RWPE2 (cell line): Measurements from ENCODE around the gene AOPEP.

Source experiments
- ATAC-seq: fragments of 200-7000 bp; cut with Tn5 transposase; 3 replicates; pipeline ENCODE4 v1.9.1; 2021; ENCODE audit warnings: low read depth
- DNase-seq: peaks from one replicate; pipeline ENCODE4 v3.0.0-alpha.2; 2020; ENCODE audit warnings: low spot score
- H3K27ac ChIP-seq: fragments of 450-650 bp; 2 replicates; pipeline ENCODE4 v1.5.1; 2017; ENCODE audit warnings: mild to moderate bottlenecking; ENCODE audit not compliant: poor library complexity, severe bottlenecking
- H3K27me3 ChIP-seq: fragments of 250-450 bp; sonication (Bioruptor Pico); 2 replicates; pipeline ENCODE4 v1.5.1; 2021; ENCODE audit warnings: mild to moderate bottlenecking, moderate library complexity; ENCODE audit not compliant: insufficient read depth, poor library complexity, severe bottlenecking
- H3K36me3 ChIP-seq: fragments of 250-450 bp; sonication (Bioruptor Pico); 2 replicates; pipeline ENCODE4 v1.5.1; 2020; ENCODE audit warnings: low read depth, mild to moderate bottlenecking, moderate library complexity
- H3K4me1 ChIP-seq: fragments of 250-450 bp; sonication (Bioruptor Pico); 2 replicates; pipeline ENCODE4 v1.5.1; 2021; ENCODE audit warnings: mild to moderate bottlenecking, moderate library complexity; ENCODE audit not compliant: insufficient read depth, poor library complexity, severe bottlenecking
- H3K4me3 ChIP-seq: fragments of 250-450 bp; sonication (Bioruptor Pico); 2 replicates; pipeline ENCODE4 v1.5.1; 2021; ENCODE audit warnings: mild to moderate bottlenecking, moderate library complexity; ENCODE audit not compliant: severe bottlenecking
- H3K9me3 ChIP-seq: fragments of 250-450 bp; sonication (Bioruptor Pico); 2 replicates; pipeline ENCODE4 v1.5.1; 2021; ENCODE audit warnings: mild to moderate bottlenecking, moderate library complexity; ENCODE audit not compliant: severe bottlenecking
- CTCF ChIP-seq: fragments of 450-650 bp; IDR thresholded peaks from one replicate; pipeline ENCODE4 v1.5.1; 2017; ENCODE audit warnings: mild to moderate bottlenecking, moderate library complexity; ENCODE audit not compliant: poor library complexity, severe bottlenecking

AOPEP gene

GRCh38 chr9:94720846-94721549 lies 5.5 kb upstream of the AOPEP start:
- no peaks in the 10 kb centered on the region for H3K27me3 ChIP-seq
- no peak for TF ChIP-seq CTCF
- no peaks in the 10 kb centered on the region for H3K36me3 ChIP-seq
- no peaks in the 10 kb centered on the region for H3K9me3 ChIP-seq
- peaks cover 19% of the 10 kb centered on the region for H3K4me1 ChIP-seq
- ATAC-seq: peak; percentile 81
- H3K4me3 ChIP-seq: no peak overlapping the region
- peak overlapping the region; percentile 48 for H3K27ac ChIP-seq
- DNase-seq: no peak

DNA sequence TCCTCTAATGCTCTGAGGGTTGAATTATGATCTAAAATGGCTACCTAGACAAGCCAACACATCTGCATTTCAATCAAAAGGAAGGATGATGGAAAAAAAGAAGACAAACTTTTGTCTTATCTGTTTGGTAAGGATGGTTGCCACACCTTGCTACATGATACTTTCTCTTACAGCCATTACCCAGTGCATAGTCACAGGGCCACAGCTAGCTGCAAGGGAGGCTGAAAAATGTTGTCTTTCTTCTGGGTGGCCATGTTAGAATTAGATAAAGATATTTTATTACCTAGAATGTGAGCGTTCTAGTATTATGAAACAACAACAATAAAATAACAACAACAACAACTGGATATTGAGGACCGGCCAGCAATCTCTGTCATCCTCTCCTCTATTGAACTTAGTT lies 4.7 kb upstream of the AOPEP start:
- Histone ChIP-seq H3K27me3 (no peaks in the 10 kb centered on the region), H3K36me3 (no peaks in the 10 kb centered on the region), H3K27ac (no peak overlapping the region), H3K4me1 (peaks cover 19% of the 10 kb centered on the region), H3K9me3 (no peaks in the 10 kb centered on the region), H3K4me3 (no peak overlapping the region)
- no peak for TF ChIP-seq CTCF
- no peak for DNase-seq
- ATAC-seq: no peak

DNA sequence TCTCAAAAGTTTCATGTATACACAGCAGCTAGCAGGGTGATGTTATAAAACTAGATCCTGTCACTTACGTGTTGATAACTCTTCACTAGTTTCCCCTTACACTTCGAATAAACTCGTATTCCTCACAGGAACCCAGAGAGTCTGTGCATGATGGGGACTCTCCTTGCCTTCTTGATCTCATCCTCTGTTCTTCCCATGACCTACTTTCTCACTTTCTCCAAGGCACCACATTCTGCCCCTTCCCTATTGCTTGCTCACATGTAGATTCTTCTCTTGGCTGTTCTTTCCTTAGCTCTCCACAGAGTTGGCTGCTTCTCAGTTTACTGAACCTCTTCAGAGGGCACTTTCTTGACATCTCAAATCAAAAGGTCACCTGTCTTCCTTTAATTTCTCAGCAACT lies 1.2 kb upstream of the AOPEP start:
- no peaks in the 10 kb centered on the region for H3K27me3 ChIP-seq
- ATAC-seq (no peak), DNase-seq (no peak)
- H3K9me3 ChIP-seq: no peaks in the 10 kb centered on the region
- TF ChIP-seq CTCF: no peak
- no peak overlapping the region for H3K27ac ChIP-seq
- no peaks in the 10 kb centered on the region for H3K36me3 ChIP-seq
- no peak overlapping the region for H3K4me3 ChIP-seq
- H3K4me1 ChIP-seq: peaks cover 8% of the 10 kb centered on the region

DNA sequence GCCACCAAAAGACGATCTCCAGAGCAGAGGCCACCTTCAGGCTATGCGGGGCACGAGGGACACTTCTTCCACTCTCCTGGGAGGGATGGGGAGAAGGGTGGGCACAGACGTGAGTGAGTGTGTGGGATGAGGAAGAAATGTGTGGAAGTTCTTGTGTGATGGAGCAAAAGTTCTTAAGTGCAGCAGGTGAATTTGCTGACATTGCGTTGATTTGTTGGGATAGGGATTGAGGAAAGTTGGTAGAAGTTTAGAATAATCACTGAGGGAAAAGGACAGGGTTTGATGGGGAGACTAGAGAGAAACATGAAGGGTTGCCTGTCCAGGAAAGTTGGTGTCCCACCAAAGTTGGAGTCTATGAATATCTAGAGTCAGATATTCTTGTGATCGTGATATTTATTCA lies 2.2 kb downstream of the AOPEP start:
- no peak for TF ChIP-seq CTCF
- no peaks in the 10 kb centered on the region for H3K36me3 ChIP-seq
- no peaks in the 10 kb centered on the region for H3K9me3 ChIP-seq
- DNase-seq: no peak
- no peaks in the 10 kb centered on the region for H3K27me3 ChIP-seq
- no peak overlapping the region for H3K4me3 ChIP-seq
- no peak for ATAC-seq
- no peak overlapping the region for H3K27ac ChIP-seq
- peaks cover 3% of the 10 kb centered on the region for H3K4me1 ChIP-seq

- ATAC-seq: no peak
- TF ChIP-seq CTCF: no peak
- H3K4me1 ChIP-seq: peaks cover 3% of the 10 kb centered on the region
Observed at GRCh38 chr9:94729199-94729598, 2.7 kb downstream of the AOPEP start.

More at GRCh38 chr9:94729199-94729598, 2.7 kb downstream of the AOPEP start:
- Histone ChIP-seq H3K27me3 (no peaks in the 10 kb centered on the region), H3K9me3 (no peaks in the 10 kb centered on the region), H3K36me3 (no peaks in the 10 kb centered on the region), H3K4me3 (no peak overlapping the region), H3K27ac (no peak overlapping the region)
- no peak for DNase-seq
